Activated CD8-positive, alpha-beta memory T cell treated with anti-CD3 and anti-CD28 coated beads, Interleukin-2, amount 50 U/mL, for 24 hours (primary cell): ENCODE results near the gene MRPL17.

Experiments
- DNase-seq: peaks from one replicate; pipeline ENCODE4 v3.0.0-alpha.2; 2020; ENCODE audit errors: extremely low read depth

The MRPL17 gene

DNA sequence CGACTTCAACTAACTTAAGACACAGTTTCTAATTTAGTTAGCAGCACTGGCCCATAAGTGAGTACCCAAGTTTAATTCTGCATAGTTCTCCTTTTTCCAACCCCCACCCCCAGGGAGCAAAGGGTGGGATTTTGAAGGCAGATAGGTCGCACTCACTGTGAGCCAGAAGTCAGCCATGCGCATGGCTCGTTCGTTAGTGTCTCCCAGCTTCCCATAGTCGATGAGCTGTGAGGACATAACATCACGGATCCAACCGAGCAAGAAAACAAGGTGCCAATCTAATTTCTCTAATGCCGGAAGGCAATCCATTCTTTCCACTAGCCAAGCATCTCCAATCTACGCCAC, 577 bp downstream of the MRPL17 start:
- no peak for DNase-seq

DNA sequence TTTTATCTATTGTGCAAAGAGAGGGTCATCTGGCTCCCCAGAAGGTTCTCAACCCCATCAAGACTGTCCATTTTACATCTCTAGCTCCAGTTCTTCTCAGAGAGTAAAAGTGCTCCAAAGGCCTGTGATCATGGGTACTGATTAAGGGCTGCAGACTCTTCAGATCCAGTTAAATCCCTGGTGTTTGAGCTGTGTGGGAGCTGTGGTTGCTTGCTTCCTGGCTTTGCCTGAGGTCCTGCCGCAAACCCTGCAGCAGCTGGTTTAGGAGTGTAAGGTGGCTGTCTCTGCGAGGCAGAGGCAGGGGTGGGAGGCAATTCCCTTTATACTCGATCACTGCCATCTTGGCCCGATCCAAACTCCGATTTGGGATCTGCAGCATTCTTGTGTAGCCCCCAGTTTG, 1.2 kb downstream of the MRPL17 start:
- no peak for DNase-seq

DNA sequence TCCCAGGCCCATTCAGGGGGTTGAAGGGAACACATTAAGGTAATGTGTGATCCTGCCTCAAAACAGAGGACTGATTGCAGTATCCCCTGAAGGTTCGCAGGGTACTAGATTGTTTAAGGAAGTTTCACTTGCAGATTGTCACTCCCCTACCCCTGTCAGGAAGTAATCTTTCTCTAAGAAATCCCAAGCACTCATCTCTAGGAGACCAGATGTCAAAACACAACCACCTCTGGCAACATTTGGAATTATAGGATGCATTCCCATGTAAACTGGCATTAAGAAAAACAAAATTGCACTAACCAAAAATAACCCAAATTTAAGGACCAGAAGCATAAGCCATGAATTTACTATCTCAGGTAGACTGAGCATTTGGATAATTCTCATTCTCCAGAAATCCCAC, 1.6 kb downstream of the MRPL17 start:
- DNase-seq = no peak

DNA sequence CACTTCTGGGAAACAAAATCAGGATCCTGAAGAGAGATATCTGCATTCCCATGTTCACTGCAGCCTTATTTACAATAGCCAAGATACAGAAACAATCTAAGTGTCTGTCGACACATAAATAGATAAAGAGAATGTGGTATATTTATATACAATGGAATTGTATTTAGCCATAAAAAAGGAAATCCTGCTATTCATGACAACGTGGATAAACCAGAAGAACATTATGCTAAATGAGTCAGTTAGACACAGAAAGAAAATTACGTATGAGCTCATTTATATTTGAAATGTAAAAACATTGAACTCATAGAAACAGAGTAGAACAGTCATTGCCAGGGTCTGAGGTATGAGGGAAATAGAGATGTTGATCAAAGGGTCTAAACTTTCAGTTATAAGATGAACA, 6.1 kb downstream of the MRPL17 start:
- no peak for DNase-seq

DNA sequence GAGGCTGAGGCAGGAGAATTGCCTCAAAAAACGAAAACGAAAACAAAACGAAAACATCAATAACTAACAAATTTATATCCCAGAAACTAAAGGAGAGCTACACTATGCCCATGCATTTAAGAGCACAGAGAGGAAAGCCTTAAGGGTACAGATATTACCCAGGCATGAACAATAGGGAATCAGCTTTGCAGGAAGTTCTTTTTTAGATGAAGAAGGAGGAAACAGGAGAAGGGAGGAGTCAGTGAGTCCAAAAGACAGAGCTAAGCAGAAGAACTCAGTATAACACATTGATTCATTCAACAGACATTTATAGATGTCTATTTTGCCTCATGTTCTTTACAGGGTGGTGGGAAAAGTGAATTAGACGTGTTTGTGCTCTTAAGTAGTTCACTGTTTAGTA, 8.3 kb downstream of the MRPL17 start:
- DNase-seq = no peak

DNA sequence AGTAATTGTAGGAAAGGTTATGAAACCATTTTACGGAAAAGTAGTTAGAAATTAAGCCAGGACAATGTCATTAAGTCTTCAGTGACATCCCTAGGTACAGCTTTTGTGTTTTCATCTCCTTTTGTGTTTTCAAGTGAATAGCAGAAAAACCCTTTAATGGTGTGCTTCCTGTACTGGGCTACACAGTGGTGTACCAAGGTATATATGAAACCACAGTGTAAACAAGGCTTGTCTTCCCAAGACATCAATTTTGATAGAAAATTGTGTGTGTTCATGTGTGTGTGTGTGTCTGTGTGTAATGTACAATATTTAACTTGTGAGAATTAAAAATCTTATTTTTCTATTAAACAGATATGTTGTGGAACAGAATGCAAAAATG, 8.9 kb downstream of the MRPL17 start:
- DNase-seq = no peak

DNA sequence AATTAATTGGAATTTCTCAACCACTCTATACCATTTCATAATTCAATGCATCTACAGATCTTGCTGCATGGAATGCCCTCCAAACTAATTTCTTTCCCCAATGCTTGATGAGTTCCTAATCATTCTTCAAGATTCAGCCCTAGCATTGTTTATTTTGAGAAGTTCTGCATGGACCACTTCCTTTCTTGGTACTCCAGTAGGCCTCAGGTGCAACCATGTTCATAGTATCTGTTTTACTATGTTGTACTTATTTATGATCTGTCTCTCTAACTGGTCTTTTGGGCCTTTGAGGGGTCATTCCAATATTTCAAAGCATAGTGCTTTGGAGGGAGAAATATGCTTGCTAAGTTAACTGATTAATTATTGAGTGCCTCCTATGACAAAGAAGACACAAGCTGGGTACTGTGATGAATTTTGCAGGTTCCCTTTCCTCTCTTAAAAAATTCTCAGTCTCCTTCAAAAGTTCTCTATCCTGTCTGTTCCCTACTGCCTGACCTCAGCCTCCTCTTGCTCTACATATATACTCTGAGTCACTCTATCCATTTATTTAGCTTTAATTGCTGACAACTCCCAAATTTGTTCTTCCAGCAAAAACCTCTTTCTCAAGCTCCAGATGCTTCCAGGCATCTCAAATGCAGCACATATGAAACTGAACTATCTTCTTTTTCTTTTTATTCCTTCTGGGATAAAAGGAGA, 9.5 kb downstream of the MRPL17 start:
- no peak for DNase-seq

DNA sequence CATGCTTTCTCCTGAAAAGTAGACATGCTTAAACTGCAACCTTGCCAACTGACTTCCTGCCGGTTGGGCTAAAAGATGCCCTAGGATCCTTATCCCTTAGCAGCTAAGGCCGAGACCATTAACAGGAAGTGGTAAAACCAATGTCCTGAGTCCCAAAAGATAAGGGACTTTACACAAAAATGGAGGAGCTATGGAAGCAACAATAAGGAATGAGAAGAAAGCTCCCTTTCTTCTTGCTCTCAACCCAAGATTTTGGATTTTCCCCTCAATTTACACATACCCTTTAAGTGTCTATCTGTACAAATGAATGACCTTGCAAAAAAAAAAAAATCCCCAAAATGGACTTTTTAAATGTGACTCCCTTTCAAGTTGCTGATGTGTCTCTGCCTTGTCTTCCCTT, 11.1 kb downstream of the MRPL17 start:
- no peak for DNase-seq

DNA sequence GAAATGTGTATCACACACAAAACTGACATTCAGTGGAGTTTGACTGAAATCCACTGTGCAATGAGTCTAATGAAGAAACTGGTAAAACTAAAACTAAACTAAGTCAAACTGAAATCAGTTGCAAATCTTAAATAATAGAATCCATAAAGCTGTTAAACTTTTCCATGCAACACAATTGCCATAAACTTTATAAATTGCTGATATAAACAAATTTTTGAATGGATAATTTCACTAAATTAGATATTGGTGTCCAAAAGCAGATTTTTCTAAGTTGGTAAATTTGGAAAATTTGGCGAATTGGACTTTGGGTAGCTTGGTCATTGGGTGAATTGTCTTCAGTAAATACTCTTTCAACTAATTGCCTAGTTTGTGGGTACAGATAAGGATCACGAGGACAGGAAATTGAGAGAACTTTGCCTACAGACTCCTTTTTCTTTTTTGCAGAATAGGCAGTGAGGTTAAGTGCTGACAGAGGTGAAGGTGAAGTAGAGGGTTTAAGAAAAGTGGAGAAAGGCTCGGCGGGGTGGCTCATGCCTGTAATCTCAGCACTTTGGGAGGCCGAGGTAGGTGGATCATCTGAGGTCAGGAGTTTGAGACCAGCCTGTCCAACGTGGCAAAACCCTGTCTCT, 12.8 kb downstream of the MRPL17 start:
- DNase-seq = no peak

DNA sequence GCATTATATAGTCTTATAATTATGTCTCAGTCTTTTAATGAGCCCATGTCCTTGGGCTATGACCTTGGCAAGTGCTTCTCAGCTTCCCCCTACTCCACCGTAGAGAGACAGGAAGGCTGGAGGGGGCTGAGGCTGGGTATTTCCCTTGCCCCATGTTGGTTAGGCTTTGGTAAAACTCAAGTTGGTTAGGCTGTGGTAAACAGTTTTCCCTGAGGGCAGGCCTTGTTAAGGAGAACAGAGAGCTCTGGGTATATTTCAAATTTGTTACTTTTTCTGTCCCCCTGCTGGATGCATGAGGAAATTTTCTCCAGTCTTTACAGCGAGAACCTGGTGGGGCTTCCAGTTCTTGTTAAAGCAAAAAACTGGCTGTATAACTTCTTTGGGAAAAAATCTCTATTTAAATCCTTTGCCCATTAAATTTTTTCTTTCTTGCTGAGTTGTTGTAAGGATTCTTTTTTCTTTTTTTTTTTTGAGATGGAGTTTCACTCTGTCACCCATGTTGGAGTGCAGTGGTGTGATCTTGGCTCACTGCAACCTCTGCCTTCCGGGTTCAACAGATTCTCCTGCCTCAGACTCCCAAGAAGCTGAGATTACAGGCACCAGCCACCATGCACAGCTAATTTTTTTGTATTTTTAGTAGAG, 15.3 kb downstream of the MRPL17 start:
- no peak for DNase-seq

DNA sequence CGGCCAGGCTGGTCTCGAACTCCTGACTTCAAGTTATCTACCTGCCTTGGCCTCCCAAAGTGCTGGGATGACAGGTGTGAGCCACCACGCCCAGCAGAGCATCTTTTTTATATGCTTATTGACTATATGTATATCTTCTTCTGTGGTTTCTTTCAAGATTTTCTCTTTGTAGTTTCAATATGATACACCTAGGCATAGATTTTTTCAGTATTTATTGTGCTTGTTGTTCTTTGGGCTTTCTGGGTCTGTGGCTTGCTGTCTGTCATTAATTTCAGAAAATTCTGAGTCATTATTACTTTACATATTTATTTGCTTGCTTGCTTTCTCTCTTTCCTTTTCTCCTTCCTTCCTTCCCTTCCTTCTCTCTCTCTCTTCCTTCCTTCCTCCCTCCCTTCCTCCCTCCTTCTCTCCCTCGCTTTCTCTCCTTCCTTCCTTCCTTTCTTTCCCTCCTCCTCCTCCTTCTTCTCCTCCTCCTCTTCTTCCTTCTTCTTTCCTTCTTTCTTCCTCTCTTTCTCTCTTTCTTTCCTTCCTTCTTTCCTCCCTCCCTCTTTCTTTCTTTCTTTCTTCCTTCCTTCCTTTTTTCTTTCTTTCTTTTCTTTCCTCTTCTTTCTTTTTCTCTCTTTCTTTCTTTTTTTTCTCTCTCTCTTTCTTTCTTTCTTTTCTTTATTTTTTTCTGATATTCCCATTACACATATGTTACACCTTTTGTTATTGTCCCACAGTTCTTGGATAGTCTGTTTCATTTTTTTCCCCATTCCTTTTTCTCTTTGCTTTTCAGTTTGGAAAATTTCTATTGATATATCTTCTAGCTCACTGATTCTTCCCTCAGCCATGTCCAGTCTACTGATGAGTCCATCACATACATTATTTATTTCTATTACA, 16.6 kb downstream of the MRPL17 start:
- no peak for DNase-seq

DNA sequence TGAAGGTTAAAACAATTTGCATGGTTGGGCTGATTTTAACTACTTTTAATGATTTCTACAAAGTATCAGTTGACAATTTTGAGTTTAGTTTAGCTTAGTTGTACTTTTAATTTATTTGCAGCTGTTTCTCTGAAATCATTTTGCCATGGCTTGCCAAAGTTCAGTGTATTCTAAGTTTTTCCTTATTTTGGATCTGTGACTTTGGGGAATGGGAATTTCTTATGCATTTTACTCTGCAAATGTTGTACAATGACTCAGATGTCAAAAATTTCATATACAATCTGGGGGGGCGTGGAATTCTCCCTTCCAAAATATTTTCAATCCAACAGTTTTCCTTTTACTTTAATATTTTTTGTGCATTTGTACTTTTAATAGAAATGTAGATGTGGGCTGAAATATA, 18.6 kb downstream of the MRPL17 start:
- DNase-seq = no peak

DNA sequence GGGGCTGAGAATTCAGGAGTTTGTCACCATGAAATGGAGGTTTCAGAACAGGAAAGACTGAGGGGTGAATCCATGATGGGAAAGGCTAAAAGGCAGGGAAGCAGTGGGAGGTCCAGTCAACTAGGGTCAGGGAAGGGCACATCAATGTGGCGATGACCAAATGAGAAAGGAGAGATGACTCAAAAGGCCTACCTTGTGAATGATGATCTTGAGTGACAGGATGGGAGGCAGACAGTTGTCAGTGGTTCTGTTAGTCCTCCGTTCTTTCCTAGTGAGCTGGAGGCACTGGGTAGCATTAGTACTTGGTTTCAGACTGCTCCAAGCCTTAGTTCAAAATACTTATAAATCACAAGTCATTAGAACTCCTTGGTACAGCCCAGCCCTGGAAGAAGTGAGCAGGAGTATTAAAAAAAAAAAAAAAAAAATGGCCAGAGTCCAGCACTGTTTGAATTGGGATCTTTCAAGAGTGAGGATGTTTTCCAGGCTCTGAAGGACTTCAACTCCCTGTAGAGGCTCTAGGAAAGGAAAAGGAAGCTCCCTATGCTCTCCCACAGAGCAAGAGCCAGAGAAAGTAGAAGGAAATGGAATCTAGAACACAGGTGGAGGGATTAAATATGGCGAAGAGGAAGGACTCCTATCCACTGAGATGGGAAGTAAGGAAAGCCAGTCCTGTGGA, 19.2 kb downstream of the MRPL17 start:
- DNase-seq = no peak

DNA sequence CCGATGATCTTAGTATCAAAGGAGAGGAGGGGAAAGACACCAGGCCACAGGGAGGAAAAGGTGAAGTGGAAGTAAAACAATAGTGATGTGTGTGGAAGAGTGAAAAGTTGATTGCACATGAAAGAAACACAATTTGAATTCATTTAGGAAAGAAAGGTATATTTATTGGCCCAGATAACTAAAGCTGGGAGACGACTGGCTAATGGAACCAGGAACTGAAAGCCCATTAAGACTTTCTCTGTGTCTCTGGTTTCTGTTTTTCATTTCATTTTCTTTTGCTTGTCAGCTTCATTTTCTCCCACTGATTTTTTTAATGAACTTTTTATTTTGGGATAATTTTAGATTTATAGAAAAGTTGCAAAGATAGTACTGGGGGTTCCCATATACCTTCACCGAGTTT, 22.4 kb downstream of the MRPL17 start:
- no peak for DNase-seq

DNA sequence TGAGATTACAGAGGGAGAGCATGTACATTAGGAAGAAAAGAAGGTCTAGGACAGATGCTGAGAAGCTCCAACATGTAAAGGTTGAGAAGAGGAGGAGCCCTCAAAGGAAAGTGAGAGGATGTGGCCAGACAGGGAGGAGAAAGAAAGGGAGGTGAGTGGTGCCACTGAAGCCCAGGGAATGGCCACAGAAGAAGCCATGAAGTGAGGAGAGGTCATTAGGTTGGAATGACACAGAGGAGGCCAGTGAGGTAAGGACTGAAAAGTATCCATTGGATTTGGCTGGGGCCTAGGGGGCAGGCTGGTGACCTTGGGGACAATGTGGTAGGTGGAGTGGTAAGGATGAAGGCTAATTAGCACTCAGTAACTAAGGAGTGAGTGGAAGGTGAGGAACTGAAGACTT, 24.5 kb downstream of the MRPL17 start:
- no peak for DNase-seq

DNA sequence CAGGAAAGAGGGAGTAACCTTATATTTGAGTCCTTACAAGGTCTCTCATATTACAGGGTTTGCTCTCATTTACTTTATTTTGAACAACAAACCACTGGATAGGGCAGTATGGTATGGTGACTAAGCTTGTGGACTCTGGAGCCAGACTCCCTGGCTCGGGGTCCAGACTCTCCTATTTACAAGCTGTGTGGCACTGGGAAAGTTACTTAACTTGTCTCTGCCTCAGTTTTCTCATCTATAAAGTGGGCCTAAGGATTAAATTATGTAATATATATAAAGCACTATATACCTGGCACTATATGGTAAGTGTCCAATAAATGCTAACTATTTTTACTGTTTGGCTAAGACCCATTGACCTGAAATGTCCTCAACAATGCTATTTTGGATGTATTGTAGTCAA, 25.8 kb downstream of the MRPL17 start:
- no peak for DNase-seq

DNA sequence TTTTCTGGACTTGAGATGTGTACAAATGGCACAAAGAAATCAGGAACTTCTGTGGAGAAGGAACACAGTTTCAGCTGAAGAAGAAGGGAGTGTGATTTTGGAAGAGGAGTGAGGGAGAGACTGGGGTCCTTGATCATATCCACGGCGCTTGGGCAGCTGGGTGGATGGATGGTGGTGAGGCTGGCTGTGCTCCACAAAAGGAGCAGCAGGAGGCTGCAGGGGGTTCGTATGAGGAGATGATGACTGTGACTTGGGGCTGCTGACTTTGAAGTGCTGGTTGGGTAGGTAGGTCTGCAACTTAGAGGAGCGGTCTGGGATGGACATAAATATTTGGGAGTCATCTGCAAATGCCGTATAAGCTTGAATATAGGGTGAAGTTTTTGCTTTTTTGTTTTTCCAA, 26.2 kb downstream of the MRPL17 start:
- DNase-seq = no peak

DNA sequence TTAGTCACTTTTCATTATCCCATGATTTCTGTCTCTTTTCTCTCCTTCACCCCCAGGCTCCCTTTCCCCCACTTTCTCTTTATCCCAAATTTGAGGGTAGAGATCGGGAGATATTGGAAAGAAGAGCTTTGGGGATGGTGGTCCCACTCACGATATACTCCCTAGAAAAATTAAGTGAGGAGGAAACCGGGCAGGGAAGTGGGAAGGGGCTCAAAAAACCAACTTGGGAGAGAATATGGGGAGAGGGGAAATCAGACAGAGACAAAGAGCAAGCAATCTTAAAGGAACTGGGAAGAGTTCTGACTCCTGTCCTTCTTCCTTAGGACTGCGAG, 26.6 kb downstream of the MRPL17 start:
- no peak for DNase-seq

DNA sequence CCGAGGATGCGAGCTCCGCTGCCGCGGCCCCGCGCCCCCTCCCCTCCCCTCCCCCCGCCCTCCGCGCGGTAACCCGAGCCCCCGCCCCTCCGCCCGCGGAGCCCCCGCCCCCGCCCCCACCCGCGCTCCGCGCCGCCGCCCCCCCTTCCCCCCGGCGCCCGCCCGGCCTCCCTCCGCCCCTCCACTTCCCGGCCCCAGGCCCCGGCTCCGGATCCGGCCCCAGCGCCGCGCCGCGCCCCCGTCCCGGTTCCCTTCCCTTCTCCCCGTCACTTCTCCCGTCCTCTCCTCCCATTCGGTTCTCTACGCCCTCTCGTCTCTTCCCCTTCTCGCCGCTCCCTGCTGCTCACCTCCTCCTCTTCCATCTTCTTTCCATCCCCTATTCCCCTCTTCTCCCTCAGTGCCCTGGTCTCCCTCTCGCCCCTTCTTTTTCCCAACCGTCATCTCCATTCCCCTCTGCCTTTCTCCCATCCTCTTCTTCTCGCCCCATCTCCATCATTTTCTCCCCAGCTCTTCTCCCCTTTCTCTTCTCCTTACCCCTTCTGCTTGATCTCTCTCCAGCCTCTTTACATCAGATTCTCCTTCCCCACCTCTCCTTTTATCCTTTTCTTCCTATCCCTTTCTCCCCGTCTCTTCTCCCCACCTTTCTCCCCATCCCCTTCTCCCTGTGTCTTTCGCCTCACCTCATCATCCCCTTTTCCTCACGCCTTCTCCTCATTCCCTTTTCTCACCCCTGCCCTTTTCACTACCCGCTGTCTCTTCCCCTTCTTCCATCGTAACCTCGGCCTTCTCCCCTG, 27.2 kb downstream of the MRPL17 start, which contains the start of gene DCHS1:
Gene DCHS1 (minus strand): TSS at position 20 of the 794 bp plus-strand sequence. CDS start 14,196 bp downstream, outside the sequence.
- DNase-seq = no peak

DNA sequence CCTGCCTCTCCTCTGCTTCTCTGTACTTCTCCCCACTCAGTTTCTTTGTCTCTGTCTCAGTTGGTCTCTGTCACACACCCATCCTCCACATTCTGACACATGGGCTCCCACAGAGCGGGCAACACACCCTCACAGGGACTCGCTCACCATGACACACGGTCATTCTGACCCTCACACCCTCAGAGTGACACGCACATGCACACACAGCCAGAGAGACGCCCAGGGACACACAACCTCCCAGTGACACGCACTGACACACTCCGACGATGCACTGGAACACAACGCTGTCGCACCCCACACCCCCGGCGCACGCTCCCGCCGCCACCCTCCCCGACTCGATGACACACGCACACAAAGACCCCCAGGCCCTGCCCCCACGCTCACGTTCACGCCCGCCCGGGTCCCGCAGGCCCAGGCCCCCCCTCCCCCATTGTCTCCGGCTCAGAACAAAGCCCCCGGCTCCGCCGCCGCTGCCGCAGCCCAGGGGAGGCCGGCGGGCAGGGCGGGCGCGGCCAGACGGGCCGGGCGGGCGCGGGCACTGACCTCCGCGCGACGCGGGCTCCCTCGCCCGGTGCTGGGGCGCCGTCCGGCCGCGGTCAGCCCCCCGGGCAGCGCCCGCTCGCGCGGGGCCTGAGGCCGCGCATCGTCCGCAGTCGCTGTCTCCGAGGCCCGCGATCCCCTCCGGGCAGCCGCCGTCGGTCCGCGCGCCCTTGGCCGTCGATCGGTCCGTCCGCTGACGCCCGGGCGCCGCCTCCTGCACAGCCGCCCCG, 27.9 kb downstream of the MRPL17 start:
- no peak for DNase-seq
